ENCODE measurements around the gene USP25.

Gene USP25

DNA sequence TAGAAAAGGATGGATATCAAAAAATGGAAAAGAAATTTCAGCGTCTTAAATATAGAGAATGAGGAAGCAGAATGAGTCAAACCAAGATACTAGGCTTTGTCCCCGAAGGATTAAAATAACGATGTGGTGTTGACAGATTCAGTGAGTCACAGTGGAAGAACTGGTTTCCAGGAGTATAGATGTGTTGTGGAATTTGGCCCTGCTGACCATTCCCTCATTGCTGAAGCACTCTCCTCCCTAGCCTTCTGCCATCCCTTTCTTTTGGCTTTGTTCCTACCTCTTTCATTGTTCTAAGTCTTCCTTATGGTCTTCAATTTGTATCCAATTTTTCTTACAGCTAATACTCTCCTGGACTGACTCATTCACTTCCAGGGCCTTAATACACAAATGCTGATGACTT, 23.1 kb upstream of the USP25 start:
- H3K9me3 ChIP-seq (ENCODE audit: insufficient read depth, low read depth, low read length), result no peaks in the 10 kb centered on the region
- H3K27ac ChIP-seq (ENCODE audit: low read depth, low read length), result no peak overlapping the region
- H3K4ac ChIP-seq (ENCODE audit: low read depth, low read length), result no peak overlapping the region
- H3K14ac ChIP-seq (ENCODE audit: low read length), result no peak overlapping the region
- H2BK5ac ChIP-seq (ENCODE audit: low read depth, low read length, poor library complexity), result no peak overlapping the region
- H4K8ac ChIP-seq (ENCODE audit: low read depth, low read length), result no peak overlapping the region
- H3K4me3 ChIP-seq (ENCODE audit: low read depth, low read length), result no peak overlapping the region
- H3K79me2 ChIP-seq (ENCODE audit: control insufficient read depth, insufficient read depth, low read length, poor library complexity), result no peaks in the 10 kb centered on the region
- H3K23ac ChIP-seq (ENCODE audit: low read length), result no peak overlapping the region
- H2AFZ ChIP-seq (ENCODE audit: insufficient read depth, low read length, poor library complexity), result no peak overlapping the region
- H3K4me1 ChIP-seq (ENCODE audit: control insufficient read depth in 1 of 2, insufficient read depth in 2 of 2, low read length in 2 of 2), result no peaks in the 10 kb centered on the region
- H4K12ac ChIP-seq (ENCODE audit: low read depth, low read length), result no peak overlapping the region
- H3K79me1 ChIP-seq (ENCODE audit: low read length), result peaks cover 2% of the 10 kb centered on the region
- no peak overlapping the region for H3K18ac ChIP-seq (ENCODE audit: low read length)
- H4K91ac ChIP-seq (ENCODE audit: low read depth, low read length), result no peak overlapping the region
- peak; percentile 73 to 94 for DNase-seq
- H2AK5ac ChIP-seq (ENCODE audit: low read length), result no peak overlapping the region
- no peaks in the 10 kb centered on the region for H3K36me3 ChIP-seq (ENCODE audit: control insufficient read depth in 1 of 2, insufficient read depth in 2 of 2, low read length in 2 of 2)
- H3K4me2 ChIP-seq (ENCODE audit: low read length), result no peak overlapping the region
- no peak overlapping the region for H2BK12ac ChIP-seq (ENCODE audit: low read length)
- no peak overlapping the region for H3K9ac ChIP-seq (ENCODE audit: low read length)
- no peak overlapping the region for H2BK120ac ChIP-seq (ENCODE audit: insufficient read depth, low read length, poor library complexity)
- no peaks in the 10 kb centered on the region for H3K27me3 ChIP-seq (ENCODE audit: insufficient read depth, low read length)
- no CpG with 5 or more reads among the region's 3 CpGs for WGBS (ENCODE audit: extremely low coverage, insufficient coverage, insufficient read length)

DNA sequence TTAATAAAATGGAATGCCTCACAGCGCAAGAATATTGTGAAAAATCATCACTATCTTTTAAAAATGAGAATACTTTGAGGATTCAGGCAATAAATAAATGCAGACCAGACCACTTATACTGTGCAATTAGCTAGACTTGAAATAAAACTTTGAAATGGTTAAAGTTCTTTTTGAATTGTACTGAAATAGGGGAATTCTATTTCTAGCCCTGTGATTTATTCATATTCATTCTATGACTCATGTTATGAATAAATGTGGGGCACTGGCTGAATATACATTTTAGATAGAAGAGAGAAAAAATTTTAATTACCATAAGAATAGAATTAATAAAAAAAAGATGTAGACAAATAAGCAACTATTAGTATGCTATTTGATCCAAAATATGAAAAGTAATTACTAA, 16.4 kb upstream of the USP25 start:
- DNase-seq, result no peak
- no peak overlapping the region for H2AK5ac ChIP-seq (ENCODE audit: low read length)
- no peak overlapping the region for H2BK120ac ChIP-seq (ENCODE audit: insufficient read depth, low read length, poor library complexity)
- no peak overlapping the region for H3K23ac ChIP-seq (ENCODE audit: low read length)
- H3K4me1 ChIP-seq (ENCODE audit: control insufficient read depth in 1 of 2, insufficient read depth in 2 of 2, low read length in 2 of 2), result no peaks in the 10 kb centered on the region
- H3K27ac ChIP-seq (ENCODE audit: low read depth, low read length), result no peak overlapping the region
- H4K12ac ChIP-seq (ENCODE audit: low read depth, low read length), result no peak overlapping the region
- no peaks in the 10 kb centered on the region for H3K79me2 ChIP-seq (ENCODE audit: control insufficient read depth, insufficient read depth, low read length, poor library complexity)
- WGBS (ENCODE audit: extremely low coverage, insufficient coverage, insufficient read length), result no CpG with 5 or more reads among the region's 1 CpG
- no peak overlapping the region for H4K91ac ChIP-seq (ENCODE audit: low read depth, low read length)
- no peaks in the 10 kb centered on the region for H3K79me1 ChIP-seq (ENCODE audit: low read length)
- H3K9me3 ChIP-seq (ENCODE audit: insufficient read depth, low read depth, low read length), result no peaks in the 10 kb centered on the region
- no peak overlapping the region for H3K14ac ChIP-seq (ENCODE audit: low read length)
- H2AFZ ChIP-seq (ENCODE audit: insufficient read depth, low read length, poor library complexity), result no peak overlapping the region
- no peak overlapping the region for H3K4me2 ChIP-seq (ENCODE audit: low read length)
- H3K27me3 ChIP-seq (ENCODE audit: insufficient read depth, low read length), result no peaks in the 10 kb centered on the region
- no peak overlapping the region for H2BK12ac ChIP-seq (ENCODE audit: low read length)
- no peak overlapping the region for H4K8ac ChIP-seq (ENCODE audit: low read depth, low read length)
- no peak overlapping the region for H3K4ac ChIP-seq (ENCODE audit: low read depth, low read length)
- no peaks in the 10 kb centered on the region for H3K36me3 ChIP-seq (ENCODE audit: control insufficient read depth in 1 of 2, insufficient read depth in 2 of 2, low read length in 2 of 2)
- H3K18ac ChIP-seq (ENCODE audit: low read length), result no peak overlapping the region
- no peak overlapping the region for H2BK5ac ChIP-seq (ENCODE audit: low read depth, low read length, poor library complexity)
- H3K9ac ChIP-seq (ENCODE audit: low read length), result no peak overlapping the region
- H3K4me3 ChIP-seq (ENCODE audit: low read depth, low read length), result no peak overlapping the region

DNA sequence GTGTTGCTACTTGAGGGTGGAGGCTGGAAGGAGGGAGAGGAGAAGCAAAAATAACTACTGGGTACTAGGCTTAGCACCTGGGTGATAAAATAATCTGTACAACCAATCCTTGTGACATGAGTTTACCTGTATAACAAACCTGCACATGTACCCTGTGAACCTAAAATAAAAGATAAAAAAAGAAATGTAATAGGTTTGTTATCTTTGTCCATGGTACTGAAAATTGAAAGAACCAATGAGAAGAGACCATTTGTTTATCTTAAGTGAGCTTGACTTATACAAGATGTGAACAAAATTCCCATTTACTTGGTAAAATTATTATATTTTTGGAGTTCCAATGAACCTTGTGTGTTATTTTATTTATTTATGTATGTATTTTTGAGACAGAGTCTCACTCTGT, 11.1 kb upstream of the USP25 start:
- Histone ChIP-seq H2BK12ac (ENCODE audit: low read length) (no peak overlapping the region), H3K27me3 (ENCODE audit: insufficient read depth, low read length) (no peaks in the 10 kb centered on the region), H3K27ac (ENCODE audit: low read depth, low read length) (no peak overlapping the region), H3K4ac (ENCODE audit: low read depth, low read length) (no peak overlapping the region), H2AFZ (ENCODE audit: insufficient read depth, low read length, poor library complexity) (no peak overlapping the region), H3K18ac (ENCODE audit: low read length) (no peak overlapping the region), H3K14ac (ENCODE audit: low read length) (no peak overlapping the region), H3K4me2 (ENCODE audit: low read length) (no peak overlapping the region), H3K79me2 (ENCODE audit: control insufficient read depth, insufficient read depth, low read length, poor library complexity) (no peaks in the 10 kb centered on the region), H3K4me1 (ENCODE audit: control insufficient read depth in 1 of 2, insufficient read depth in 2 of 2, low read length in 2 of 2) (peaks cover 0 to 4% of the 10 kb centered on the region in 2 experiments), H2BK120ac (ENCODE audit: insufficient read depth, low read length, poor library complexity) (no peak overlapping the region), H2BK5ac (ENCODE audit: low read depth, low read length, poor library complexity) (no peak overlapping the region), H3K4me3 (ENCODE audit: low read depth, low read length) (no peak overlapping the region), H2AK5ac (ENCODE audit: low read length) (no peak overlapping the region), H3K79me1 (ENCODE audit: low read length) (peaks cover 2% of the 10 kb centered on the region), H3K9me3 (ENCODE audit: insufficient read depth, low read depth, low read length) (no peaks in the 10 kb centered on the region), H3K9ac (ENCODE audit: low read length) (no peak overlapping the region), H3K36me3 (ENCODE audit: control insufficient read depth in 1 of 2, insufficient read depth in 2 of 2, low read length in 2 of 2) (no peaks in the 10 kb centered on the region), H4K8ac (ENCODE audit: low read depth, low read length) (no peak overlapping the region), H3K23ac (ENCODE audit: low read length) (no peak overlapping the region), H4K91ac (ENCODE audit: low read depth, low read length) (no peak overlapping the region), H4K12ac (ENCODE audit: low read depth, low read length) (no peak overlapping the region)
- DNase-seq, result no peak

DNA sequence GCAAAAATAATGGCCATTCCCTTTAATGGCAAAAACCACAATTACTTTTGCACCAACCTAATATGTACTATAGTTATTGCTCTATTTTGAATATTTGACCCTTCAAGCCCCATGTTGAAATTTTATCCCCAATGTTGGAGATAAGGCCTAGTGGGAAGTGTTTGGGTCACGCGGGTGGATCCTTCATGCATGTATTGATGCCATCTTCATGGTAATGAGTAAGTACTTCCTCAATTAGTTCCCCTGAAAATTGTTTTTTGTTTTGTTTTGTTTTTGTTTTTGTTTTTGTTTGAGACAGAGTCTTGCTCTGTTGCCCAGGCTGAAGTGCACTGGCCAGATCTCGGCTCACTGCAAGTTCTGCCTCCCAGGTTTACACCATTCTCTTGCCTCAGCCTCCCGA, 9.8 kb upstream of the USP25 start:
- Histone ChIP-seq H3K27ac (ENCODE audit: low read depth, low read length) (no peak overlapping the region), H3K36me3 (ENCODE audit: control insufficient read depth in 1 of 2, insufficient read depth in 2 of 2, low read length in 2 of 2) (no peaks in the 10 kb centered on the region), H2BK120ac (ENCODE audit: insufficient read depth, low read length, poor library complexity) (no peak overlapping the region), H3K4ac (ENCODE audit: low read depth, low read length) (no peak overlapping the region), H3K27me3 (ENCODE audit: insufficient read depth, low read length) (no peaks in the 10 kb centered on the region), H3K79me2 (ENCODE audit: control insufficient read depth, insufficient read depth, low read length, poor library complexity) (no peaks in the 10 kb centered on the region), H3K4me2 (ENCODE audit: low read length) (no peak overlapping the region), H2AFZ (ENCODE audit: insufficient read depth, low read length, poor library complexity) (no peak overlapping the region), H4K12ac (ENCODE audit: low read depth, low read length) (no peak overlapping the region), H3K9me3 (ENCODE audit: insufficient read depth, low read depth, low read length) (no peaks in the 10 kb centered on the region), H3K79me1 (ENCODE audit: low read length) (peaks cover 2% of the 10 kb centered on the region), H3K4me1 (ENCODE audit: control insufficient read depth in 1 of 2, insufficient read depth in 2 of 2, low read length in 2 of 2) (peaks cover 0 to 4% of the 10 kb centered on the region in 2 experiments), H4K8ac (ENCODE audit: low read depth, low read length) (no peak overlapping the region), H2BK12ac (ENCODE audit: low read length) (no peak overlapping the region), H2BK5ac (ENCODE audit: low read depth, low read length, poor library complexity) (no peak overlapping the region), H3K4me3 (ENCODE audit: low read depth, low read length) (no peak overlapping the region), H4K91ac (ENCODE audit: low read depth, low read length) (no peak overlapping the region), H3K14ac (ENCODE audit: low read length) (no peak overlapping the region), H3K18ac (ENCODE audit: low read length) (no peak overlapping the region), H2AK5ac (ENCODE audit: low read length) (no peak overlapping the region), H3K23ac (ENCODE audit: low read length) (no peak overlapping the region), H3K9ac (ENCODE audit: low read length) (no peak overlapping the region)
- no peak for DNase-seq
- no CpG with 5 or more reads among the region's 4 CpGs for WGBS (ENCODE audit: extremely low coverage, insufficient coverage, insufficient read length)

All from trophoblast cell (in vitro differentiated cells and primary cell).